Psoas muscle (tissue), 8 donors: ENCODE data around the gene CDK14. TPM values are rescaled to one million over a fixed set of nuclear protein-coding genes. Genes with fewer than 3 reads are reported as not detected.

Experiments
- ATAC-seq, 4 donors: fragments of 200-7000 bp; cut with Tn5 transposase; one replicate each; pipeline ENCODE4 v1.9.1; 2020; ENCODE audit warnings: moderate library complexity in 3 of 4, mild to moderate bottlenecking in 2 of 4
- DNase-seq, 2 donors: peaks; one replicate each; pipeline ENCODE4 v3.0.0-alpha.2; 2020
- H3K27ac ChIP-seq: fragments of 200-600 bp; one replicate; pipeline ENCODE4 v1.8.0; 2022
- H3K27me3 ChIP-seq, 3 donors: fragments of 200-600 bp in 1 of 3; one replicate each; pipeline versions ENCODE4 v1.6.1 to v1.8.0; 2013 to 2022; ENCODE audit warnings: low read length in 2 of 3, mild to moderate bottlenecking in 2 of 3, moderate library complexity in 1 of 3; ENCODE audit not compliant: insufficient read depth in 3 of 3
- H3K36me3 ChIP-seq, 2 donors: fragments of 200-600 bp in 1 of 2; one replicate each; pipeline versions ENCODE4 v1.6.1 to v1.8.0; 2013 to 2022; ENCODE audit warnings: low read depth in 1 of 2, mild to moderate bottlenecking in 1 of 2, moderate library complexity in 1 of 2; ENCODE audit not compliant: insufficient read depth in 1 of 2
- H3K4me1 ChIP-seq: fragments of 200-600 bp; one replicate; pipeline ENCODE4 v1.8.0; 2022
- H3K4me3 ChIP-seq: fragments of 200-600 bp; one replicate; pipeline ENCODE4 v1.8.0; 2022; ENCODE audit warnings: mild to moderate bottlenecking
- H3K9me3 ChIP-seq: fragments of 200-600 bp; one replicate; pipeline ENCODE4 v1.8.0; 2022
- WGBS, 3 donors: extraction: QIAGEN DNeasy Blood & Tissue Kit; methylation state at CpG; one replicate each; pipeline versions ENCODE4 v1.1.6 to v1.1.7; 2013; 5-methylcytosine and 5-hydroxymethylcytosine counted together
- intact Hi-C, 2 donors: fragments of 100-400 bp; cut with DNase I; formaldehyde crosslinking; loops; one replicate each; pipeline versions ENCODE4 v1.11.0 to v1.14.2; 2022
- polyA plus RNA-seq, 3 donors: library from polyadenylated mRNA; stranded (reverse); fragments of 200-250 nt; gene quantifications; one replicate each; pipeline ENCODE4 v1.2.3, GENCODE V29; 2013
- total RNA-seq, 4 donors: library from RNA; stranded (reverse); fragmentation: NEBNext Ultra II Directional in 2 of 4; extraction: Animal tissue kit (Norgen Biotek cat#: 25700) in 2 of 4; gene quantifications; one replicate each; pipeline versions ENCODE4 v1.2.1 to v1.2.4, GENCODE V29; 2021 to 2023
- TF ChIP-seq, protein P1 (sequence below): fragments of 200-600 bp; IDR thresholded peaks from one replicate; pipeline ENCODE4 v1.8.0; 2022; ENCODE audit warnings: antibody characterized with exemption
- donor health status: healthy with polysubstance abuse.
- donor health status: DM: no; HTN: no; CAD: no; lungs with moderate emphysema.
- donor health status: Bipolar disorder and iron deficiency.
- donor health status: healthy.
- donor health status: DM: yes; HTN: yes; CAD: no.
- donor health status: DM: no; HTN: no; CAD: no.
- donor health status: DM: no; HTN: no; CAD: no.
- donor health status: DM: yes; HTN: yes; CAD: no.

Gene CDK14
- total and polyA plus RNA-seq, 7 donors = 1.7 to 16.6 (median 10.6) TPM

DNA sequence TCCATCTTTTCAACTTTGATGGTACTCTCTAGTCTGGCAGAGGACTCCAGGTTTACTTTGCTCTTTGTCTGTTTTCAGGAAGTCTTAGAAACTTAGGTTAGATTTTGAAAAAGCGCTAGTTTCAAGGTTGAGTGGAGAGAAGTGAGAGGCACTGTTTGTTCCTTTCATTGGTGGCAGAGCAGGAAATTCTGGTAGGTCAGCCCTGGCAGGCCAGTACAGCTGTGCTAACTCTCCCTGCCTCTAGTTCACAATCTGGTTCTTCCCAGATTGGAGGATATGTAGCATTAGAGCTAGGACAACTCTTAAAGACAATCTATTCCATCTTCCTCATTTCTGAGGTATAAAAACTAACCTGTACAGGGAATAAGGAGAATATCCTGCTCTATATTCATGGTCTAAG, 507.2 kb downstream of the CDK14 start:
- TF ChIP-seq, protein P1, sequence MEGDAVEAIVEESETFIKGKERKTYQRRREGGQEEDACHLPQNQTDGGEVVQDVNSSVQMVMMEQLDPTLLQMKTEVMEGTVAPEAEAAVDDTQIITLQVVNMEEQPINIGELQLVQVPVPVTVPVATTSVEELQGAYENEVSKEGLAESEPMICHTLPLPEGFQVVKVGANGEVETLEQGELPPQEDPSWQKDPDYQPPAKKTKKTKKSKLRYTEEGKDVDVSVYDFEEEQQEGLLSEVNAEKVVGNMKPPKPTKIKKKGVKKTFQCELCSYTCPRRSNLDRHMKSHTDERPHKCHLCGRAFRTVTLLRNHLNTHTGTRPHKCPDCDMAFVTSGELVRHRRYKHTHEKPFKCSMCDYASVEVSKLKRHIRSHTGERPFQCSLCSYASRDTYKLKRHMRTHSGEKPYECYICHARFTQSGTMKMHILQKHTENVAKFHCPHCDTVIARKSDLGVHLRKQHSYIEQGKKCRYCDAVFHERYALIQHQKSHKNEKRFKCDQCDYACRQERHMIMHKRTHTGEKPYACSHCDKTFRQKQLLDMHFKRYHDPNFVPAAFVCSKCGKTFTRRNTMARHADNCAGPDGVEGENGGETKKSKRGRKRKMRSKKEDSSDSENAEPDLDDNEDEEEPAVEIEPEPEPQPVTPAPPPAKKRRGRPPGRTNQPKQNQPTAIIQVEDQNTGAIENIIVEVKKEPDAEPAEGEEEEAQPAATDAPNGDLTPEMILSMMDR = no peak
- no peak overlapping the region for H3K4me3 ChIP-seq
- H3K27me3 ChIP-seq = no peaks in the 10 kb centered on the region
- WGBS, 3 donors = 100% methylated on average over 1 of the region's 1 CpG
- no peaks in the 10 kb centered on the region for H3K36me3 ChIP-seq
- no peak overlapping the region for H3K27ac ChIP-seq
- DNase-seq (no peak), ATAC-seq (no peak)
- H3K4me1 ChIP-seq = no peaks in the 10 kb centered on the region
- no peaks in the 10 kb centered on the region for H3K9me3 ChIP-seq
- intact Hi-C loops = no loop called here

DNA sequence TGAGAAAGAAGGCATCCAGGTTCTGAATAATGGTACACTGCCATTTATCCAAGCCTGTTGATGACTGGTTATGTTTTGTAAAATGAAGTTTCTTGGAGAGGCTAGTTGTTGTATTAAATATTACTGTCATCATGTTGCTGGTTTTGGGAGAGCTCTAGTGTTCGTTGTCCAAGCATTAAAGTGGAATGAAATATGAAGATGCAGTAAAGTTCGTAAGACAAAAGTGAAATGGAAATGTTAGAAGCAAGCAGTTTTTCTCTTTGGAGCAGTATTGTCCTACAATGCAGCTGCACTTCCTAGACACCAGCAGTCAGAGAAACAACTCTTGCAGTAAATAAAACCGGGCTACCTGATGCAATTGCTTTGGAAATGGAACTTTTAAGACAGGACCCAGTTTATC, 511.3 kb downstream of the CDK14 start:
- Histone ChIP-seq H3K4me3 (no peak overlapping the region), H3K36me3 (peaks cover 0 to 4% of the 10 kb centered on the region in 2 donors), H3K4me1 (no peaks in the 10 kb centered on the region), H3K9me3 (no peaks in the 10 kb centered on the region), H3K27me3 (no peaks in the 10 kb centered on the region), H3K27ac (no peak overlapping the region)
- WGBS, 3 donors = 66 to 81% (median 75%) methylated on average over 3 of the region's 3 CpGs
- TF ChIP-seq, protein P1 = no peak
- intact Hi-C loops = no loop called here
- ATAC-seq (no peak), DNase-seq (no peak)

DNA sequence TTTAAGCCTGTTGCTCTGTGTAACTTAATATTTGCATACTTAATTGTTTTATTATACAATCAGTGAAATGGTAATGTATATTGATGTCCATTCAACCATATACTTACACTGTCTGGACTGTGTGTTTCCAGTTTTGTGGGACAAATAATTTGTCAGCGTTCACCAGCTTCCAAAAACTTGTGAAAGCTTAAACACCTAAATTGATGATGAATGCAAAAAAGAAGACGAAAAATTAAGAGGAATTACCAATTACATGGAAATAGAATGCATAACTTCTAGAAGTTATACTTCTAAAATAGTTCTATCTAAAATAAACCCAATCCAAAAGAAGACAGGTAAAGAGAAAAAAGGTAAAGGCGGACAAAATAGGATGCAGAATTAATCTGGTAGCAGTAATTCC, 513.1 kb downstream of the CDK14 start:
- intact Hi-C loops = no loop called here
- Histone ChIP-seq H3K36me3 (peaks cover 4 to 16% of the 10 kb centered on the region in 2 donors), H3K27ac (no peak overlapping the region), H3K27me3 (no peaks in the 10 kb centered on the region), H3K4me3 (no peak overlapping the region), H3K4me1 (no peaks in the 10 kb centered on the region), H3K9me3 (no peaks in the 10 kb centered on the region)
- ATAC-seq (no peak), DNase-seq (no peak)
- WGBS, 3 donors = 96 to 97% (median 97%) methylated on average over 3 of the region's 3 CpGs
- TF ChIP-seq, protein P1 = no peak

DNA sequence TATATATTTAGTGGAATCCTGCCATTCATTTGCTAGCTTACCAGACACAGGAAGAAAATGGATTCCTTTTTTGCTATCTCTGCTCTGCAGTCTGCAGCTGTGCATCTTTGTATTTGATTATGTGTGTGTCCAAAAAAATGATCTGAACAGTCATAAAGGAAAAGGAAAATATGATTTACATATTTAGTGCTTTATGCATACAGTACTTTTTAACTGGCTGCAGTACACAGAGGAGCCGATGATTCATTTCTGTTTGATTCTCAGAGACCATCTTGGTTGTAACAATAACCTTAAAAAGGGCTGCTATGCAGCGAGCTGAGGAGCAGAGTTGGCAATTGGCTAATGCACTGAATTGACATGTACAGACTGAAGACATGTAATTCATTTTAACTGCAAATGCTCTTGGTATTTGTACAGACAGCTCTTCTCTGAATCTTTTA, 516.8 kb downstream of the CDK14 start:
- DNase-seq (no peak), ATAC-seq (no peak)
- no peaks in the 10 kb centered on the region for H3K27me3 ChIP-seq
- H3K9me3 ChIP-seq = no peaks in the 10 kb centered on the region
- intact Hi-C loops = no loop called here
- H3K36me3 ChIP-seq = peaks cover 4 to 25% of the 10 kb centered on the region in 2 donors
- 73 to 81% (median 74%) methylated on average over 2 of the region's 2 CpGs for WGBS, 3 donors
- no peak overlapping the region for H3K4me3 ChIP-seq
- H3K27ac ChIP-seq = no peak overlapping the region
- TF ChIP-seq, protein P1 = no peak
- no peaks in the 10 kb centered on the region for H3K4me1 ChIP-seq

DNA sequence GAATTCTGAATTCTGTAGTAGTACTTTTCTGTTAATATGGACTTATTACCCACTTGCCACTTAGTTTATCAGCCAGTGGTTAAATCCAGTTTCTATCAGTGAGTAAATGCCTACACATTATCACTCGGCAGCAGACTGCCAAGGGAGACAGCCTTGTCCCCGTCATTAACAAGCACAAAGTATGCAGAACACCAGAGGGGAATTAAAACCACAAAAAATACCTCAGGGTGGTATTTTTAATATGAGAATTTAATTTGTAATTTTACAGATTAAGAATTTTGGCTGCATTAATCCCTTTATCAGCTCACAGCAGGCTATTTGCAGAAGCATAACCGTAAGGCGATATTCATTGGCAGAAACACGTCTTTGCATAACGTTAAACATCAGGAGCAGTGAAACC, 518.1 kb downstream of the CDK14 start:
- TF ChIP-seq, protein P1 = no peak
- Histone ChIP-seq H3K4me3 (no peak overlapping the region), H3K9me3 (no peaks in the 10 kb centered on the region), H3K36me3 (peaks cover 4 to 32% of the 10 kb centered on the region in 2 donors), H3K27ac (no peak overlapping the region), H3K27me3 (no peaks in the 10 kb centered on the region), H3K4me1 (no peaks in the 10 kb centered on the region)
- DNase-seq (no peak), ATAC-seq (no peak)
- WGBS, 3 donors = 63 to 72% (median 64%) methylated on average over 6 of the region's 6 CpGs
- intact Hi-C loops = no loop called here
